HG03108 (cell line): Measurements from ENCODE around the gene SAMD4A.
"Not testable (repeated sequence)": the region's sequence is repeated elsewhere in the genome, so short reads cannot be mapped to it uniquely, and the experiment has no call there.

Experiments used
- ATAC-seq: cut with Tn5 transposase; IDR thresholded peaks from one replicate; pipeline ENCODE4 v1.9.1; 2021; ENCODE audit warnings: moderate library complexity; ENCODE audit not compliant: unreplicated experiment

SAMD4A gene

DNA sequence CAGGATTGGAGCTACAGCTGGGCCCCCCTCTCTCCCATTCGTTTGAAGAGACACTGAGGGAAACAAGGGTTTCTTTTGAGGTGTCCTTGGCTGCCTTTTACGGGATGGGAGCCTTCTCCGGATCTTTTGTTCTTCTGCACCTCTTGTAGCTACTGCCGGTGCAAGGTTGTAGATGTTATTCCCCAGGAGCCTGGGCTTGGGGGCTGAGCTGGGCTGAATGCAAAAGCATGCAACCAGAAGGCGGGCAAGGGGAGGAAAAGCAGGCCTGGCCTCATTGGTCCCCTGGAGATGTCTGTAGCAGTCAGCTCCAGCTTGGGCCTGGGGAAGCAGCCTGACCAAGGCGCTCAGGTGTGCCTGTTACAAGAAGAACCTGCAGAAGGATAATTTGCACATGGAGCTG, 225.4 kb downstream of the SAMD4A start:
- no peak for ATAC-seq

DNA sequence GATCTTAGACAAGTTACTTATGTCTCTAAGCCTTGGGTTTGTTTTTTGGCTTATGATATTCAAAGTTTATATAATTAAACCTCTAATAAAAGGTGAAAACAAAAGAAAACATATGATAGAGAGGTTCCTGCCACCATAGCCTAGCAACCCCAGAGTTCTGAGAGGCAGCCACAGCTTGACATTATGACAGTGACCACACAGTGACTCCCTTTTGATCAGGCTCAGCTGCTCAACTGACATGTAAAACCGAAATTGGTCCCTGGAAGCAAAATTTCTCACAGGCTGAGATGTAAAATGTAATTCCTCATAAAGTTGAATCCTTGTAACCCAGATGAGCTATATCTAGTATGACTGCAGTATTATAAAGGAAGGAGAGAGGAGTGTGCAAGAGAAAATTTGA, 227.2 kb downstream of the SAMD4A start:
- no peak for ATAC-seq

DNA sequence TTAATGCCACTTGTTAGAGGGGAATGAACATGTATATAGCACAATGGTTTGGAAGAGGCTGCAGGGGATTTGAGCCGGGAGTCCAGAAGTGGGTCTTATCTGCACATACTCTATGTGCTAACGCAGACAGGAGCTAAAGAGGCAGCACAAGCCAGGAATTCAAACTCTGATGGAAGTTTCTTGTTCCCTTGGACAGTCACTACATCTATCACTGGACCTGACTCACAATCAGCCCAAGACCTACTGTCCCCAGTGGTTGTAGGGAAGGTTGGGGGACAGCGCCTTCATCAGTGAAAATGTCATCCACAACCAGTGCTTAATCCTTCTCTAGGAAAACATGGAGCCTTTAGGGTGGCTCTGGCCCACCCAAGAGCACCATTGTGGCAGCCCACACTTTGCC, 227.9 kb downstream of the SAMD4A start:
- ATAC-seq = no peak

DNA sequence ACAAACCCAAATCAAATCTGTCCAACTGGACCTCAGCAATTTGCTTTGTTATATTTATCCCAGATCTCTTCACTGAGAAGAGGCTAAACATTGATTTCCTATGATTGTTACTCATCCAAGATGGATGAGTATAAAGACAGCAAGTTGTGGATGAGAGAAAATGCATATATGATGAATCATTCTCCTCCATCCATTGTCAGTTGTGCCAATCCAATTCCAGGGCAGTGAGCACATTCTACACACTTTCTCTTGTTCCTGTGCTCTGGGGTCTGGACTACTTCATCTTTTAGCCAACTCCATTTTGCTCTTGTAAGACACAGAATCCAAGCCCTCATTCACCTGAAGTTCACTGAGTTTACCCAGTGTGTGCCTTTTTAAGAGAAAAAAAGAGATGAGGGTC, 230.0 kb downstream of the SAMD4A start:
- no peak for ATAC-seq

DNA sequence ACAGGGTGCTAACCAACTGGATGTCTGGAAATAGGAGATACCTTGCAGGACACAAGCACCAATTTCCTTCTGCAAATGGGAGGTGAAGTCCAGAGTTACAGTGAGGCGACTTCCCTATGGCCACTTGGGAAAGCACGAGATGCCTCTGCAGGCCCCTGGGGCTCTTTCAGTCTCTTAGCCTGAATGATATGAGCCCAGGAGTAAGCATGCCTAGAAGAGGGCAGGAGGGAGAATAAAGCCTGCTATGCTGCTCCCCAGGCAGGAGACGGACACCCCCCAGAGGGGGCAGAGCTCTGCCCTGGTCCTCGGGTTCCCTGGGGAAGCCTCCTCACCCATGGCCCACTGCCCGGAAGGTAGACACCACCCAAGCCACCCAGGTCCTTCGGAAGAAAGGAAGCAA, 230.6 kb downstream of the SAMD4A start:
- ATAC-seq = no peak

DNA sequence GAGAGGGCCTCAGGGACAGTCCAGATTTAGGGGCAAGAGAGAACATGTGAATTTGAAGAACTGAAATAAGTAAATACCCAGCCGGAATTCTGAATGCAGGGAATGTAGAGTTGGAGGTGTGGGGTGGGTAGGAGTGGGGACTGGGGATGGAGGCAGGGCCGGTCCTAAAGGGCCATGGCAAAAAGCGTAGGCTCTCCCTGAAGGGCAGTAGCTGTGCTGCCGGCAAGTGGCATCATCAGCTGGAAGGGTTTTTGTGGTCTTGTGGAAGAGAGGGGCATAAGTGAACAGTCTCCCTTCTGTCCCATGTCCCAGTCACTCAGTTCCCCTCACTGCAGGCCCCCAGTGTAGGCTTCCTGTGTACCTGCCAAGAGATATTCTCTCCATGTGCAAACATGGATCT, 231.1 kb downstream of the SAMD4A start:
- ATAC-seq = no peak

DNA sequence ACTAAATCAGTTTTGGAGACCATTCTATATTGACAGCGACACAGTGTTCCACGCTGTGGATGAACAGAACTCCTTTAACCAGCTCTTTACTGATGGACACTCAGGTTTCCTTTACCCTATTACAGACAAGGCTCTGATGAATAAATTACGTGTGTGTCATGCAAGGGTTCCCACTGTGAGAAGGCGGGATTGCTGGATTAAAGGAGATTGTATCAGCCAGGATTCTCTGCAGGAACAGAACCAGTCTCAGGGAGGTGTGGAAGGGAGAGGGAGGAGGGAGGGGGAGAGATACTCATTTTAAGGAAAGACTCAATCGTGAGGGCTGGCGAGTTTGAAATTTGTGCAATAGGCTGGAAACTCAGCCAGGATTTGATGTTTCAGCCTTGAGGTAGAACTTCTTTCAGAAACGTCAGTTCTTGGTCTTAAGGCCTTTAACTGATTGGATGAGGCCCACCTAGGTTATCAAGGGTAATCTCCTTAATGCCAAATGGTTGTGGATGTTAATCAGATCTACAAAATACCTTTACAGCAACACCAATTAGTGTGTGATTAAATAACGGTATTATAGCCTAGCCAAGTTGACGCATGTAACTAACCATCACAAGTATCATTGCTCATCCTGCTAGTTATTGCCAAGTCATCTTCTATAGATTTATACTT, 231.7 kb downstream of the SAMD4A start:
- ATAC-seq = no peak

DNA sequence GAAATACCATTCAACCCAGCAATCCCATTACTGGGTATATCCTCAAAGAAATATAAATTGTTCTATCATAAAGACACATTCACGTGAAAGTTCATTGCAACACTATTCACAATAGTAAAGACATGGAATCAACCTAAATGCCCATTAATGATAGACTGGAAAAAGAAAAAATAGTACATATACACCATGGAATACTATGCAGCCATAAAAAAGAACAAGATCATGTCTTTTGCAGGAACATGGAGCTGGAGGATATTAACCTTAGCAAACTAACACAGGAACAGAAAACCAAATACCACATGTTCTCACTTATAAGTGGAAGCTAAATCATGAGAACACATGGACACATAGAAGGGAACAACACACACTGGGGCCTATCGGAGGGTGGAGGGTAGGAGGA, 234.6 kb downstream of the SAMD4A start:
- not testable (repeated sequence) for ATAC-seq

DNA sequence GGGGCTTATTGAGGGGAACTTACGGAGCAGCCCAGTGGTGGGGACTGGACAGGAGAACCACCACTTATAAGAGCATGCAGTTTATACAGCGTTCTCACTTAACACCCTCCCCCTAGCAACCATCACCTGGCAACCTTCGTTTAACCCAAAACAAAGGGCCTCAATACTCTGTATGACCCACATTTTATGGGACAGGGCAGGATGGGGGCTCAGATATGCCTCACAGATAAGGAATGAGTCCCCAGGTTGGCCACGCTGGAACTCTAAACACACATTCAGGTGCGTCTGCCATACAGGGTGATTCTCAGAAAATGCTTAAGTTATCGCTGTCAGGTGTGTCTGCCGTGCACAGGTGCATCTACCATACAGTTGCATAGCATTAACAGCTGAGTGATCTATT, 236.5 kb downstream of the SAMD4A start:
- no peak for ATAC-seq

DNA sequence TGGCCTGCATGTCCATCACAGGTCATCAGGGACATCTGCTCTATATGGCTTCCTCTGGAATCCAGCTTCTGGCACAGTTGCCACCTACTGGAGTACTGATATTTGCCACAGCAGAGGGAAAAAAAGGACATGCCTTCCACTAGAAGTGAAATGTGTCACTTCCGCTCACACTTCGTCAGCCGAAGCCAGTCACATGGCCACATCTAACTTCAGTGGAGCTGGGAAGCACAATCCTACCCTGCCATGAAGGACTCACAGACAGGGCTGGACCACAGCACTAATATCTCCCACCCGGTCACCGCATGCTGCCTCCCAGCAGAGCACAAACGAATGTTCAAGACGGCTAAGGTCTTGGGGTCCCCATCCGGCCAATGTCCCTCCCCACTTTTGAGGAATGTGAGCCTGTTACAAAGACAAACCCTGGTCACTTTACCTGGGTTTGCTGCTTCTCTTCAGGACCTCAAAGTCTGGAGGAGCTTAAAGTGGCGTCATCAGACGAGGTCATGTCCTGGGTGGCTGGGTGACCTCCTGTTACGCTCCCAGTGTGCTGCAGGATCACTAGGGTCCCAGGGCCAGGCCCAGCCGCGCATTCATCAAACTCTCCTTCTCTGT, 237.1 kb downstream of the SAMD4A start:
- ATAC-seq = no peak

DNA sequence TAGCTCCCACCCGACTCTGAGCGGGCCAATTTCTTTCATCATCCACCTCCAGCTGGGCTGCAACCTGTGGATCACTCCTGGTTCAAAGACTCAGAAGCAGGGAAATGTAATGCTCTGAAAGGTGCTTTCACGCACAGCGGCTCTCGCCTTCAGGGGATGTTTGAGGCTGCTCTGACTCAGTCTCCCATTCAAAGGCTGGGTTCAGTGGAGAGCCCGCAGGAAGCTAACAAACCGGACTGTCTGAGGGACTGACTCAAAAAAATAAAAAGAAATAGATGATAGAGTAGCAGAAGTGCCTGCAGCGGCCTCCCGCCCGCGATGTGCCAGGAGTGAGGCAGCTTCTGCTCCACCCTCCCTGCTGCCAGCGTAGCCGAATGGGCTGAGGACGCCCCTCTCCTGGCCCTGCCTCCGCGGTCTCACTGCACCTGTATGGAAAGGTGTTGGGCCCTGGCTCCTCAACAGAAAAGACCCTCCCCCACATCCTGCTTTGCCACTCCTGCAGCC, 237.7 kb downstream of the SAMD4A start:
- no peak for ATAC-seq

DNA sequence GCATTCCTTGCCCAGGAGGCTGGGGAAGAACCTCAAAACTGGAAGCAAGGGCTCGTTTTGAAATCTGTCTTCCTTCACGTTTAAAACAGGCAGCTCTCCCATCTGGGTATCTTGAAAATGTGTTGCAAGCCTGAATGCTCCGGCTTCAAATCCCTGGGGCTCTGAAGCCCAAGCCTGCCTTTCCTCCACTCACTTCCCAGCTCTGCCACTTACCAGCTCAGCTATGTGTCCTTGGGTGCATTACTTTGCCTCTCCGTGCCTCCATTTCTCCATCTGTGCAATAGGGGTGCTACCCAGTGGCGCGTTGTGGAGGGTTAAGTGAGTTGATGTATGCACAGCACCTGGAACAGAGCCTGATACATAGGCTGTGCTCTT, 238.1 kb downstream of the SAMD4A start:
- no peak for ATAC-seq

DNA sequence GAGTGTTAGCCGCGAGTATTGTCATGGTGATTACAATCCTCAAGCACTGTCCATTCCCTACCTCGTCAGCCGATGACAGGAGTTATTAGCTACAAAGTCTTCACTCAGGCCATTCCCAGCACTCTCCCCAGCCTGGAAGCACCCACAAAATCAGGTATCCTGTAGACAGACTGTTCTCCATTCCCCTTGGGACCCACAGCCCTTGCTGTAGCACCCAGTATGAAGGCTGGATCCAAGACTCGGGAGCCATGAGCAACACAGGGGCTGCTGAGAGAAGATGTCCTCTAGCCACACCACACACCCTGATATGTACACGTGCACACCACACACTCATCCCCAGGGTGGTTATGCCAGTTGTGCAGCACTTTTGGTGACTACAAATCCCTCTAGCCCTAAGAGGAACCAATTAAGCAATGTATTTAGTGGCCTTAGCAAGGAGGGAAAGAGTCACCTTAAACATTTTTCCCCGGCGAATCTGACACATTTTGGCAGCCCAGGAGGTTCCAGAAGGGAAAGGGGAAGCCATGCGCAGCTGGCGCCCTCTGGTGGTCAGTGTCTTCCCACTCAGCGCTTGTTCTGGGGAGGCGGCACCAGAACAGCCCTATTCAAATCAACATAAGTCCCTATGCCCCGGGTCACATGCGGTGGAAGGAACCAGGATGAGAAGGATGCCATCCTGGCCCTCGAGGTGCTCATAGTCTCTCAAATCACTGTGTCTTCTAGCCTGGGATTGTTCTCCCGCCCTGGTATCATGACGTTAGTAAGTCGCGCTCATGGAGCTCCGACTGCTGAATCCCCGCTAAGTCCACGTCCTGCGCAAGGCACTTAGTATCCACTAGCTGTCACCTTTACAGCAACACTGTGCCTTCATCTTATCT, 238.8 kb downstream of the SAMD4A start:
- peak; percentile 66 for ATAC-seq

DNA sequence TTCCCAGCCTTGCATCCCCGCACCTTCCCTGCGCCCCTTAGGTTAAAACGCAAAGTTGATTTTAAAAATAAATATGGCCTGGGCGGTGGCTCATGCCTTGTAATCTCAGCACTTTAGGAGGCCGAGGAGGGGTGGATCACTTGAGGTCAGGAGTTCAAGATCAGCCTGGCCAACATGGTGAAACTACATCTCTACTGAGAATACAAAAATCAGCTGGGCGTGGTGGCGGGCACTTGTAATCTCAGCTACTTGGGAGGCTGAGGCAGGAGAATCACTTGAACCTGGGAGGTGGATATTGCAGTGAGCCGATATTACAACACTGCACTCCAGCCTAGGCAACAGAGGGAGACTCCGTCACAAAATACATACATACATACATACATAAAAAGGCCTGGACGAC, 239.7 kb downstream of the SAMD4A start:
- no peak for ATAC-seq

DNA sequence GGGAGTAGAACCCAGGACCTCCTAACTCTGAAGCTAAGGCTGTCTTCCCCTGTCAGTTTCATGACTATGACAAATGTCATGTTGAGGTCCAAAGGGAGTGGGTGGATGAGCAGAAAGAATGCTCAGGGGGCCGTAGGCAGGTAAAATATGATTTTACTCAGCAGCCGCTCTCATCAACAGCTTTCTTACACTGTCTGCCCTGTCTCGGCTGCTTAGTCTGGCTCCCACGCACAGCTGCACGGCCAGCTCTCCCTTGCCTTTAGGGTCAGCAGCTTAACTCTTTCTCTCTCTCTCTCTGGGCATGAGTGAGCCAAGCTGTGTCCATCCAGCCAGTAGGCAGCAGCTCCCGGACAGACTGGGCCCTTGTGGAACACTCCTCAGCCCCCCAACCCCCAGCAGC, 240.5 kb downstream of the SAMD4A start:
- no peak for ATAC-seq

DNA sequence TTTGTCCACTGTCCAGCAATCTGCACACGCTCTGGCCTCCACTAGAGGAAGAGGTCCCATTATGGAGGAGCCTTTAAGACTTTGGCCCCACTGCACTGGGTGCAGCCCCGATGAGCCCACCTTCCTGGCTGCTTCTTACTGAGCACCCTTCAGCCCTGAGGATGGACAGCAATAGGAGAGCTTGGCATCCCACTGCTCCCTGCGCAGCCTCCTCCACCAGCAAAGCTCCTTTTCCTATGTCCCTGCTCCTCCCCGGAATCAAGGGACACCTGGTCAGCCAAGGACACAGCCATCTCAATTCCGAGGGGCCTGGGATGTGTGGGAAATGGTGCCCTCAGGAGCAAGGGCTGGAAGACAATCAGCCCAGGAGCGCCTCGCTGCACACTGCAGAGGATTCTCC, 241.0 kb downstream of the SAMD4A start:
- ATAC-seq = no peak

DNA sequence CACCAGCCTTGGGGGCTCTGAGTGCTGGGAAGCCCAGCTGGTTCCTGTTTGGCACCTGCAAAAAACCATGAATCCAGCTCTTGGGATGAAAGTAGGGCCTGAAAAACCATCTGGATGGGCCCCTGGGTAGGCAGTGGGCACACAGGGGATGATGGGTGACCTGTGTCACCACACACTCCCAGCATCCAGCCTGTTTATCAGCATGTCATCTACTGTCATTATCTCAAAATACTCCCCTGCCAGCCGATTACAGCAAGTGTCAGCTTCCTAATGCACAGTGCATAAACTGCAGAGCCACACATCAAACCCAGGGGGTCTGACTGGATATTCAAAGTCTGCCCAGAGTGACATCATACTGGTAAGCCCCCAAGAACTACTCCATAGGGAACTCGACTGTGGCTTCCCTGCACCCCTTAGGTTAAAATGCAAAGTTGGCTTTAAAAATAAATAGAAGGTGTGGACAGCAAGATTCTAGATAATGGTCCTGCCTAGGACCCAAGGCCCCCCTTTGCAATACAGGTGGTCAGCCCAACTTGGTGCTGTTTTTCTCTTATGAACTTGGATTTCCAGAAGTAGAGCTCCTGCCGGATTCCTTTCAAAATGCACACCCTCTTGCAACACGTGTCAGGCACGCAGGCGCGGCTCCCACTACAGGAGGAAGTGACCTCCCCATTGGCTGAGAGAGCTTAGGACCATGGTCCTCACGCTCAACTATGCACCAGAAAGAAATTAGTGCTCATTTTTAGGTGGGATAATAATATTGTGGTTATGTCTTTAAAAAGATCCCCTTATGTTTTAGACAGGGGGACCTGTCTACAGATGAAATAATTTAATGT, 241.6 kb downstream of the SAMD4A start:
- no peak for ATAC-seq

DNA sequence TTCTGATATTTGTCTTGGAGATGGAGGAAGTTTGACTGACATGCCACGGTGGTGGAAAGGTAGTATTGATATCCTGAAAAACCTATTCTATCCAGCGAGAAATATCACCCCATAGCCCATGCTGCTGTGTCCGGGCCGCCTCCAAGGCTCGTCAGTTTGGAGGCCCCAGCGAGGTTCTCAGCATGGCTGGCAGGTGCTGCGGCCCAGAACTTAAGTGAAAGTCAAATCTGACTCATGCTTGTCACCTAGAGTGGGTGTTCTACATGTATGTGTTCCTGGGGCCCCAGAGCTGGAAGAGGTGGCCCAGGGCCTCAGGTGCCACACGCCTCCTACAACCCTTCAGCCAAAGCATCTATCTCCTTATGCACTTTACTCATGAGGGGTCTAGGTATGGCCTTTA, 242.8 kb downstream of the SAMD4A start:
- ATAC-seq = no peak

DNA sequence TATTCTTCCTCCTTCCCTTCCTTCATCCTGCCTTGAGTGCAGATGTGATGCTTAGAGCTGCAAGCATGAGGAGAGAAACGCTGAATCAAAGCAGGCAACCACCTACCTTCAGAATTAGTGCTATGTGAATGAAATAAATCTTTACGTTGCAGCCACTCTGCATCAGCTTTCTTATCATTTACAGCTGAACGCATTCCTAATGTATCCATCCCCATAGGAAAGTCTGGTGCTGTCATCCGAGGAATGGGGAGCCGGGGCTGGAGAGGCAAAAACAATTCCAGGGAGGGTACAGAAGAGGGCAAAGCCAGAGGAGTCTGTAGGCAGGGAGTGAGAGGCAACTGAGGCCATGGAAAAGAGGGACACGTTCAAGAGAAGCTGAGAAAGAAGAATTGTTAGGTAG, 245.7 kb downstream of the SAMD4A start:
- no peak for ATAC-seq

DNA sequence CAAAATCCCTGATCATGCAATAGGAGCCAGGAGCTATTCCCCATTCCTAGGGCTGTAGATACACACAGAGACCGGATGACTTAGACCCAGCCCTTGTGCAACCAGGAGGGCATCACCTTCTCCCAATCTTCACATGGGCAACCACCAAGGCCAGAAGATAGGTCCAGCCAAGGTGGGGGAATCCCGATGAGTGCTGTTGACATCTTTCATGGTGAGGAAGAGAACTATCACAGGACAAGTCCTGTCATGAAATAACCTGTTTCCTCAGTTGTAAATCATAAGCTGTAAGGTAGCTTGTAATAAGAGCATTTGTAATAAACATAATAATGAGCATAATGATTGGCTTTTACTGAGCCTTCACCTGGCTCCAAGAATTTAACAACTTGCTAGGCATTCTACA, 246.2 kb downstream of the SAMD4A start:
- ATAC-seq = no peak

DNA sequence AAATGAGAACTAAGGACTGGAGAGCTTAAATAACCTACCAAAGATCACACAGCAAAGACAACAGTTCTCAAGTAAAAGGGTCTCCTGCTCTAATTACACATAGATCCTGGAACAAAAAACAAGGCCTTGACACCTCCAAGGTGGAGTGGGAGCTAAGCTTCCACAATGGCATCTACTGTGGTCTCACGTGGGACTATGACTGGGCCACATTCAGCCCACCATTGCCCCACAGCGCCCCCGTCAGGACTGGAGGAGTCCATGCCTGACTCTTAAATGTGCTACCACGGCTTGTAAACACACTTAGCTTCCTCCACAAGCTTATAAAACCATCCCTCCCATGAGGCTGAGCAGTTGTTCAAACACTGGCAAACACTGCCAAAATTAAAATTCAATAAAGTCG, 247.1 kb downstream of the SAMD4A start:
- no peak for ATAC-seq
